H1 (cell line): ENCODE data around the gene QPCT. TPM values are rescaled to one million over a fixed set of nuclear protein-coding genes. Genes with fewer than 3 reads are reported as not detected.

Experiments
- CBX8 ChIP-seq: fragments of 300-800, 300-1000 bp; sonication (generic); IDR thresholded peaks from 2 replicates; pipeline ENCODE4 v1.7.1; 2016; ENCODE audit warnings: low read depth, low read length, borderline replicate concordance
- CEBPB ChIP-seq: IDR thresholded peaks from 2 replicates; pipeline ENCODE4 v1.6.1; 2012; ENCODE audit warnings: low read depth, low read length
- GTF2F1 ChIP-seq: IDR thresholded peaks from 2 replicates; pipeline ENCODE4 v1.6.1; 2012; ENCODE audit warnings: low read depth, low read length, improper control_type of control experiment, borderline replicate concordance
- SAP30 ChIP-seq: fragments of 300-600 bp; sonication (generic); IDR thresholded peaks from 2 replicates; pipeline ENCODE4 v1.7.1; 2012; ENCODE audit warnings: low read length, moderate library complexity, mild to moderate bottlenecking, inconsistent platforms; ENCODE audit not compliant: insufficient read depth, insufficient replicate concordance
- polyA plus RNA-seq, 7 experiments: library from polyadenylated mRNA; depleted of rRNA in 3 of 7; stranded (reverse) in 5 of 7; unstranded in 2 of 7; fragments of >200 nt in 5 of 7; fragments of 200-250 nt in 2 of 7; gene quantifications; 1 replicate in 5 of 7; 2 replicates in 1 of 7; 4 replicates in 1 of 7; pipeline versions ENCODE4 v1.2.1 to v1.2.3, GENCODE V29; 2011 to 2013; ENCODE audit warnings: missing spikeins in 2 of 7, mixed read lengths in 2 of 7
- total RNA-seq: library from RNA; stranded (reverse); fragmentation: NEBNext Ultra II Directional; extraction: Animal tissue kit (Norgen Biotek cat#: 25700); gene quantifications from 2 replicates; pipeline ENCODE4 v1.2.1, GENCODE V29; 2021

The QPCT gene
- total and polyA plus RNA-seq, 2 of the 8 experiments (the other 6 are each of a cell fraction or from before 2014, with no cell fraction given) = 4.0 to 4.3 TPM

DNA sequence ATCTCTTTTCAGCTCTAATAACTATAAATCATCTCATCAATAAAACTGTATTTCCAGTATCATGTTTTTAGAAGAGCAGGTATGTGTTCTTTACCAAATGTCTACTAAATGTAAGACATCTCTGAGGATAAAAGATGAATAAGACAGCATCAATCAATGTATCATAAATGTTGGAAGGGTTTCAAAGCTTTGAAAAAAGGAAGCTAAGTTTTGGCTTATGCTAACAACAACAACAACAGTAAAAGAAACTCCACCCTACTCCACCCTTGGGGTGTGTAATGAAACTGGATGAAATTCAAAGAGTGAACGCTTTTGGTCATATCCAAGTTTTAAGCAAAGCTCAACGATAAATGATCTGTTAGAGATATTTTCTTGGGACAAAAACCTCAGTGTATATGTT lies 36.9 kb upstream of the QPCT start (continued):
- TF ChIP-seq SAP30 = no peak
- no peak for TF ChIP-seq CEBPB
- no peak for TF ChIP-seq CBX8
- TF ChIP-seq GTF2F1 = no peak
- TF ChIP-seq, all 59 proteins: peak for 0
